Loucy (cell line): ENCODE measurements around the gene TMEM185A.
A peak's percentile ranks its signal among the peaks of the same experiment; 100 is the strongest.

ENCODE experiments used
- H2AFZ ChIP-seq: fragments of 200-600 bp; sonication (generic); 2 replicates; pipeline ENCODE4 v1.6.0; 2016; ENCODE audit warnings: antibody characterized with exemption, mild to moderate bottlenecking, low read length, moderate library complexity
- H3F3A ChIP-seq: fragments of 200-600 bp; 2 replicates; pipeline ENCODE4 v1.6.0; 2016; ENCODE audit warnings: antibody characterized with exemption, low read depth, mild to moderate bottlenecking
- H3K27me3 ChIP-seq: fragments of 200-600 bp; sonication (generic); 2 replicates; pipeline ENCODE4 v1.6.1; 2014; ENCODE audit warnings: low read length, mild to moderate bottlenecking; ENCODE audit not compliant: insufficient read depth, poor library complexity, severe bottlenecking
- H3K36me3 ChIP-seq: fragments of 200-600 bp; sonication (generic); 2 replicates; pipeline ENCODE4 v1.6.1; 2016; ENCODE audit warnings: low read length; ENCODE audit not compliant: insufficient read depth
- H3K4me1 ChIP-seq: fragments of 200-600 bp; sonication (generic); 2 replicates; pipeline ENCODE4 v1.5.1; 2014; ENCODE audit warnings: low read length, mild to moderate bottlenecking; ENCODE audit not compliant: insufficient read depth, poor library complexity, severe bottlenecking
- H3K4me2 ChIP-seq: fragments of 200-600 bp; sonication (generic); 2 replicates; pipeline ENCODE4 v1.6.0; 2014; ENCODE audit warnings: antibody characterized with exemption, low read length, low read depth, mild to moderate bottlenecking; ENCODE audit not compliant: poor library complexity, severe bottlenecking
- H3K4me3 ChIP-seq: fragments of 200-600 bp; sonication (generic); 2 replicates; pipeline ENCODE4 v1.5.1; 2014; ENCODE audit warnings: low read length, mild to moderate bottlenecking, mixed read lengths; ENCODE audit not compliant: poor library complexity, severe bottlenecking
- H3K79me2 ChIP-seq: fragments of 200-600 bp; sonication (generic); 2 replicates; pipeline ENCODE4 v1.6.1; 2014; ENCODE audit warnings: low read length; ENCODE audit not compliant: insufficient read depth
- H3K9ac ChIP-seq: fragments of 200-600 bp; sonication (generic); 2 replicates; pipeline ENCODE4 v1.6.0; 2014; ENCODE audit warnings: mild to moderate bottlenecking, low read depth, low read length, moderate library complexity; ENCODE audit not compliant: poor library complexity, severe bottlenecking
- H3K9me2 ChIP-seq: fragments of 200-600 bp; sonication (generic); replicated peaks from 2 replicates; pipeline ENCODE4 v1.6.1; 2016; ENCODE audit warnings: low read depth, low read length, mixed read lengths
- H3K9me3 ChIP-seq: fragments of 200-600 bp; sonication (generic); 2 replicates; pipeline ENCODE4 v1.6.1; 2014; ENCODE audit warnings: mild to moderate bottlenecking, antibody characterized with exemption, low read length, low read depth; ENCODE audit not compliant: insufficient read depth
- H4K20me1 ChIP-seq: fragments of 200-600 bp; sonication (generic); 2 replicates; pipeline ENCODE4 v1.6.0; 2014; ENCODE audit warnings: antibody characterized with exemption, low read length, mild to moderate bottlenecking; ENCODE audit not compliant: insufficient read depth, poor library complexity, severe bottlenecking
- EZH2phosphoT487 ChIP-seq: fragments of 200-600 bp; IDR thresholded peaks from 2 replicates; pipeline ENCODE4 v1.6.1; 2018; ENCODE audit warnings: antibody characterized with exemption, mild to moderate bottlenecking, moderate library complexity, borderline replicate concordance
- TF ChIP-seq, protein P1 (sequence below): fragments of 200-600 bp; sonication (generic); conservative IDR thresholded peaks from 2 replicates; pipeline ENCODE4 v1.5.1; 2014; ENCODE audit warnings: mild to moderate bottlenecking, antibody characterized with exemption, low read length

TMEM185A gene

GRCh38 chrX:149638860-149639259 is 7.3 kb upstream of the TMEM185A start:
- no peaks in the 10 kb centered on the region for H4K20me1 ChIP-seq
- no peaks in the 10 kb centered on the region for H3K27me3 ChIP-seq
- H3K79me2 ChIP-seq = no peaks in the 10 kb centered on the region
- H3K4me1 ChIP-seq = no peaks in the 10 kb centered on the region
- no peak overlapping the region for H3K4me2 ChIP-seq
- no peak overlapping the region for H3K9ac ChIP-seq
- H3K9me2 ChIP-seq = no peaks in the 10 kb centered on the region
- H3K36me3 ChIP-seq = no peaks in the 10 kb centered on the region
- H3K9me3 ChIP-seq = no peaks in the 10 kb centered on the region
- no peaks in the 10 kb centered on the region for H3F3A ChIP-seq
- H2AFZ ChIP-seq = no peak overlapping the region
- no peak overlapping the region for H3K4me3 ChIP-seq
- TF ChIP-seq, protein P1, sequence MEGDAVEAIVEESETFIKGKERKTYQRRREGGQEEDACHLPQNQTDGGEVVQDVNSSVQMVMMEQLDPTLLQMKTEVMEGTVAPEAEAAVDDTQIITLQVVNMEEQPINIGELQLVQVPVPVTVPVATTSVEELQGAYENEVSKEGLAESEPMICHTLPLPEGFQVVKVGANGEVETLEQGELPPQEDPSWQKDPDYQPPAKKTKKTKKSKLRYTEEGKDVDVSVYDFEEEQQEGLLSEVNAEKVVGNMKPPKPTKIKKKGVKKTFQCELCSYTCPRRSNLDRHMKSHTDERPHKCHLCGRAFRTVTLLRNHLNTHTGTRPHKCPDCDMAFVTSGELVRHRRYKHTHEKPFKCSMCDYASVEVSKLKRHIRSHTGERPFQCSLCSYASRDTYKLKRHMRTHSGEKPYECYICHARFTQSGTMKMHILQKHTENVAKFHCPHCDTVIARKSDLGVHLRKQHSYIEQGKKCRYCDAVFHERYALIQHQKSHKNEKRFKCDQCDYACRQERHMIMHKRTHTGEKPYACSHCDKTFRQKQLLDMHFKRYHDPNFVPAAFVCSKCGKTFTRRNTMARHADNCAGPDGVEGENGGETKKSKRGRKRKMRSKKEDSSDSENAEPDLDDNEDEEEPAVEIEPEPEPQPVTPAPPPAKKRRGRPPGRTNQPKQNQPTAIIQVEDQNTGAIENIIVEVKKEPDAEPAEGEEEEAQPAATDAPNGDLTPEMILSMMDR = no peak
- TF ChIP-seq EZH2phosphoT487 = no peak

GRCh38 chrX:149633511-149633910 is 1.9 kb upstream of the TMEM185A start:
- no peaks in the 10 kb centered on the region for H3K9me3 ChIP-seq
- no peaks in the 10 kb centered on the region for H3K27me3 ChIP-seq

DNA sequence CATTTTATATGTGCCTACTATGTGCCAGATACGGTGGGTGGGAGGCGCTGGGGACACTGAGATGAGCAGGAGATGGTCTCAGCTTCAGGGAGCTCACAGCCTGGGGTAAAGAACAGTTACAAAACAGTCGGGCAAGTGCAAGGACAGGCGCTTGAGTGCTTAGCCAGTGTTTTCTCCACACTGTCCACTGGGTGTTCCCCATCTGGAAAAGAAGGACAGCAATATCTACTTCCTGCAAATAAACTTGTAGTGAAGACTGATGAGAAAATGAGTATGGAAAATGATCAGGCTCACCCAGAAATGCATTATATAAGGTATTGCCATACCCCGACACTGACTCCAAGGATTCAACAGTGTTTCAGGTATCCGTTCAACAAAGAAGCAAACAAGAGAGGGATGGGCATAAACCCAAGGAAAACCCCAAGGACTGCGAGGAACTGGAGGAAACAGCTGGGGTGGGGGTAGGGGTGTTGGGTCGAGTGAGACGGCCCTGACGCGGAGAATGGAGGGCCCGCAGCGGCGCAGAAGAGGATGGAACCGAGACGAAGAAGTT is 835 bp downstream of the TMEM185A start:
- Histone ChIP-seq H3F3A (no peaks in the 10 kb centered on the region), H3K9me3 (no peaks in the 10 kb centered on the region), H3K27me3 (no peaks in the 10 kb centered on the region), H3K9ac (peak overlapping the region; percentile 79), H3K9me2 (no peaks in the 10 kb centered on the region), H3K79me2 (peaks cover 48% of the 10 kb centered on the region), H4K20me1 (peaks cover 22% of the 10 kb centered on the region), H3K4me2 (peak overlapping the region; percentile 95), H3K4me1 (peaks cover 34% of the 10 kb centered on the region), H2AFZ (peak overlapping the region; percentile 84; the same call in 1 of the 2 replicates), H3K36me3 (no peaks in the 10 kb centered on the region), H3K4me3 (peak overlapping the region; percentile 81)
- TF ChIP-seq, protein P1 = no peak
- TF ChIP-seq EZH2phosphoT487 = no peak

More at GRCh38 chrX:149633511-149633910, 1.9 kb upstream of the TMEM185A start:
- no peaks in the 10 kb centered on the region for H3F3A ChIP-seq
- H3K4me3 ChIP-seq = no peak overlapping the region
- H3K9me2 ChIP-seq = no peaks in the 10 kb centered on the region
- H2AFZ ChIP-seq = no peak overlapping the region
- no peak overlapping the region for H3K4me2 ChIP-seq
- H3K36me3 ChIP-seq = no peaks in the 10 kb centered on the region
- no peak overlapping the region for H3K9ac ChIP-seq
- TF ChIP-seq EZH2phosphoT487 = no peak
- TF ChIP-seq, protein P1 = no peak
- peaks cover 29% of the 10 kb centered on the region for H3K79me2 ChIP-seq
- peaks cover 17% of the 10 kb centered on the region for H4K20me1 ChIP-seq
- H3K4me1 ChIP-seq = peaks cover 26% of the 10 kb centered on the region
